NCI-H2029 (cell line): ENCODE measurements around the gene TAF8.

Experiments used
- DNase-seq: peaks from one replicate; lab custom pipeline; 2025; lab: John Stamatoyannopoulos, UW

Gene TAF8

GRCh38 chr6:42124223-42124836, 74.0 kb downstream of the TAF8 start:
- DNase-seq, result no peak

- no peak for DNase-seq
These were observed 74.9 kb downstream of the TAF8 start for GRCh38 chr6:42125231-42125630.

GRCh38 chr6:42125663-42126062, 75.3 kb downstream of the TAF8 start:
- no peak for DNase-seq

GRCh38 chr6:42128460-42129359, 78.4 kb downstream of the TAF8 start:
- DNase-seq, result no peak

- DNase-seq, result no peak
These were observed 79.0 kb downstream of the TAF8 start for GRCh38 chr6:42129360-42129676.

- no peak for DNase-seq
These were observed 81.2 kb downstream of the TAF8 start for GRCh38 chr6:42131531-42131930.

- no peak for DNase-seq
These were observed 83.6 kb downstream of the TAF8 start for GRCh38 chr6:42133926-42134325.

GRCh38 chr6:42135161-42135560, 84.8 kb downstream of the TAF8 start:
- no peak for DNase-seq

- DNase-seq, result no peak
These were observed 85.4 kb downstream of the TAF8 start for GRCh38 chr6:42135722-42136121.

GRCh38 chr6:42136508-42137193, 86.3 kb downstream of the TAF8 start:
- DNase-seq, result no peak
